ENCODE data around the gene IER3IP1.
A peak's percentile ranks its signal among the peaks of the same experiment; 100 is the strongest.

IER3IP1 gene

GRCh38 chr18:47151439-47151838 lies 24.7 kb downstream of the IER3IP1 start:
- no peak for DNase-seq

DNA sequence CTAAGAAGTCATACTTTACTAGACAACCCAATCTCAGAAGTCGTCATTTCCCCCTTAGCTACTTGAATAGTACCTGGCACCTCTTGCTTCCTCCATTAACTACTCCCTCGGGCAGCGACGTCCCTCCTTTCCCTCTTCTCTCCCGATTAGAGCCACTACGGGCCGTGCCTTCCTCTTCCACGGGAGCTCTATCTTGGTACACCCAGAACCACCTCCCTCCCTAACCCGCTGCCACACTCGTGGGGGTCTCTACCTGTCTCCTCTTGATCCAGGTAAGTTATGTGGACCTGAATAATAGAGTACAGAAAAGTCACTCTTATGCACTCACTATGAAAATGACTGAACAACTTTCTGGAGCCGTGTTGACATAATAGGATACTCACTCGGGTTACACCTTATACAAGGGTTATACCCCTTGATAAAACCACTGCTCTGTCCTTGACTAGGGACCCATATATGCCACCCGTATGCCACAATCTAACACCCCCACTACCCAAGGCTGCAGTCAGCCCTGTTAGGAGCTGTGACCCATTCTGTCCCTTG lies 25.3 kb downstream of the IER3IP1 start:
- no peak for DNase-seq

GRCh38 chr18:47150029-47150823 lies 25.9 kb downstream of the IER3IP1 start, which contains the start of gene HDHD2:
HDHD2 (minus strand) TSS chr18:47150500; CDS start chr18:47136439, 14,061 bp downstream.
- DNase-seq = peak; percentile 80

DNA sequence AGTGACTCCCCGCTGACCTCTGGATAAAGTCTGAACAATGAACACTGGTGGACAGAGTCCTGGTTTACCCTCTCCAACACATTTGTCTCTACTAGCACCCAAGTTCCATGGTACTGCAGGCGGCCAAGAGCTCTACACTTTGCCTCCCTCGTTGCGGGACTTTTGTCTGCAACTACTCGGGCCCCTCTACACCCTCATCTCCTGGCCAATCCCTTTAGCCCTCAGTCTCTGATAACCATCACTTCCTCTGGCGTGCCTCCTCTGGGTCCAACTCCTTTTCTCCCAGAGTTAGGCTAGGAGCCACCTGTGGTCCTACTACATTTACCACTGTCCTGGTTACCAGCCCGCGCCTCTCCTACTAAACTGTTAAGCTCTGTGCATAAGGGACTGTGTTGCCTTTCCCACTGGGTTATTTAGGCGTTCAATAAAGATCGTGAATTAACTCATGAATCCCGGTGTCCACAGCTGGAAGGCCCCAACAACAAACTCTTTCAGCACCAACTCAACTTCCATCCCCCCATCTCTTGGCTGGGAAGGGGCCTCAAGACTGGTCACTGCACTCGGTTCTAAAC lies 26.6 kb downstream of the IER3IP1 start:
- no peak for DNase-seq

DNA sequence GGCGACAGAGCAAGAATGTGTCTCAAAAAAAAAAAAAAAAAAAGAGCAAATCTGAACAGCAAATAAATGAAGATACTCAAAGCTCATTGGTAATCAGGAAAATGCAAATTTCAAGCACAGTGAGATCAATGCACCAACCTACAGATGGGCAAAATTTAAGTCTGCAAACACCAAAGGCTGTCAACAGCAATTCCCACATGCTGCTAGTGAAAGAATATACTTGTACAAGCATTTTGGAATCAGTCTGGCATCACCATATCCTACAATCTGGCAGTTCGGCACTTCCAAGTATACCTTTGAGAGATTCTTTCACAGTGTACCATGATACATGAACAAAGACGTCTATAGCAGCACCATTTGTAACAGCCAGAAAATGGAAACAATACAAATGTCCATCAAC lies 30.0 kb downstream of the IER3IP1 start:
- no peak for DNase-seq

GRCh38 chr18:47143899-47144485 lies 32.2 kb downstream of the IER3IP1 start:
- no peak for DNase-seq

DNA sequence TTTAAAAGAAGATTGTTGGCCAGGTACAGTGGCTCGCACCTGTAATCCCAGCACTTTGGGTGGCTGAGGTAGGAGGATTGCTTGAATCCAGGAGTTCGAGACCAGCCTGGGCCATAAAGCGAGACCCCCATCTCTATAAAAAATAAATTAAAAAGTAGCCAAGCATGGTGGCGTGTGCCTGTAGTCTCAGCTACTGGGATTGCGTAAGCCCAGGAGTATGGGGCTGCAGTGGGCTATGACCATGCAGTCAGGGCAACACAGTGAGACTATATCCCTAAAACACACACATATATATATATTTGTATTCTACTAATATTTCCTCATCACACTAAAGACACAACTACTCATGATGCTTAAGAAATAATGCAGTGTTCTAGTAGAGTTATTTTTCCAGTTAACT lies 33.0 kb downstream of the IER3IP1 start:
- DNase-seq = no peak

DNA sequence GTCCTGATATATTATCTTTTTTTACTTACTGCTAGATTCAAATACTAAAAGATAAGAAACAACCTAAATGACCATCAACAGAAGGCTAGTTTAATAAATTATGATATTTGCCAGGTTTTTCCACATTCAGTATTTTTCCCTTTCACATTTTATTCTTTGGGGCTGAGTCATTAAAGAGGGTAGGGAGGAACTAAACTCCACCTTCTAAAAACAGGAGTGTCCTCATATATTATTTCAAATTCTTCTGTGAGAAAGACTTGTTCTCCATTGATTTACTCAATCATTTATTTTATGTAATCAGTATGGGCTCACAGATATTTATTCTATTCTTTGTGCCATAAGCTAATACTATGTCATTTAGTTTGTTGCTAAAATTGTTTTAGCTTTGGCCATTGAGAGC lies 34.9 kb downstream of the IER3IP1 start:
- DNase-seq = no peak

GRCh38 chr18:47121146-47121545 lies 55.0 kb downstream of the IER3IP1 start:
- no peak for DNase-seq

- no peak for DNase-seq
Observed at GRCh38 chr18:47120428-47120827, 55.7 kb downstream of the IER3IP1 start.

DNA sequence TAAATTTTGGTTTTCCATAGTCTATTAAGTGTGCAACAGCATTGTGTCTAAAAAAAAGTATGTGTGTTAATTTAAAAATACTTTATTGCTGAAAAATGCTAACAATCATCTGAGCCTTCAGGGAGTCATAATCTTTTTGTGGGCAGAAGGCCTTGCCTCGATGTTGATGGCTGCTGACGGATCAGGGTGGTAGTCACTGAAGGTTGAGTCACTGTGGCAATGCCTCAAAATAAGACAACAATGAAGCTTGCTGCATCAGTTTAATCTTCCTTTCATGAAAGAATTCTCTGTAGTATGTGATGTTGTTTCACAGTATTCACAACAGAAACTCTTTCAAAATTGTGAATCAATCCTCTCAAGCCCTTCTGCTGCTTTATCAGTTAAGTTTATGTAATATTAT lies 57.2 kb downstream of the IER3IP1 start:
- no peak for DNase-seq

- DNase-seq = no peak
Observed at GRCh38 chr18:47115205-47115604, 61.0 kb downstream of the IER3IP1 start.

- DNase-seq = no peak
Observed at GRCh38 chr18:47113796-47114540, 62.2 kb downstream of the IER3IP1 start.

- DNase-seq = no peak
Observed at GRCh38 chr18:47110492-47111274, 65.5 kb downstream of the IER3IP1 start.

DNA sequence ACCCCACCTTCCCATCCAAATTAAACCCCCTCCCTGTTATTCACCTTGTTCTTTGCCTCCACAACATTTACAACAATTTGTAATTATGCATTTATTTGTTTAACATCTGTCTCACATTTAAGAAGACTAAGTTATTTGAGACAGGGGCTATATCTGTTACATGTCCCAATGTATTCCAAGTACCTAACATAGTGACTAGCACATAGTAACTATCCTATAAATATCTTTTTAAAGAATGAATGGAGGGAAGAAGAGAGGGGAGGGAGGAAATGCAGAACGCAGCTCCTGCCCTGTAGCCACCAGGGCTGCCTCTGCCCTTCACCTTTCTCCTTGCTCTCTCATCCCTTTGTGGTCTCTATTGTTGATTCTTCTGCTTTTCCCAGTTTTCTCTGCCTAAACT lies 66.4 kb downstream of the IER3IP1 start:
- DNase-seq = no peak

- DNase-seq = no peak
Observed at GRCh38 chr18:47108998-47109405, 67.2 kb downstream of the IER3IP1 start.

DNA sequence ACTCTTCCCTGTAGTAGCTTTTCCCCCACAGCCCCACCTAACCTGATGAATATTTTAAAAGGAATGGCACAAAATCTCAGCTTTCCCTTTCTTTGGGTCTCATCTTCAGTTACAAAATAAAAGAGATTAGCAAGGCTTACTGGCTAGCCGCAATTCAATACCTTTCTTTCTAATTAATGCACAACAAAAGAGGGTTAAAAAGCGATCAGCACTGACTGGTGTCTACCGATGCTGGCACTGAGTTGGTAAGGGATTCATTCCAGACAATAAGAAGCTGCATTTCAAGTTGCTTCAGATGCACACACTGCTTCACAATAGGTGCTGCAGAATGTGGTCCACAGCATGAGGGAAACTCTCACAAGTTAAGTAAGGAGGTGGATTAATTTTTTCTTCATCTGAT lies 67.8 kb downstream of the IER3IP1 start:
- no peak for DNase-seq

Measured in DMS79 treated with DMSO at 0.1 percent for 48 hours (cell line).